PFSK-1 (cell line): ENCODE results near the gene RPE65.
A peak's percentile ranks its signal among the peaks of the same experiment; 100 is the strongest.

Source experiments
- FOXP2 ChIP-seq: optimal IDR thresholded peaks from 2 replicates; pipeline ENCODE3; 2011; ENCODE audit warnings: borderline replicate concordance, control low read depth, inconsistent platforms; ENCODE audit not compliant: insufficient read depth; ENCODE audit errors: extremely low read length, extremely low read depth
- POLR2AphosphoS5 ChIP-seq: IDR thresholded peaks from 2 replicates; pipeline ENCODE4 v1.6.1; 2012; ENCODE audit warnings: low read depth, mild to moderate bottlenecking, control low read depth, low read length, moderate library complexity
- SIN3A ChIP-seq: IDR thresholded peaks from 2 replicates; pipeline ENCODE4 v1.6.1; 2012; ENCODE audit warnings: mild to moderate bottlenecking, low read length, moderate library complexity, borderline replicate concordance; ENCODE audit not compliant: insufficient read depth
- TAF1 ChIP-seq: IDR thresholded peaks from 2 replicates; pipeline ENCODE4 v1.6.1; 2012; ENCODE audit warnings: low read length, control low read depth, borderline replicate concordance; ENCODE audit not compliant: insufficient read depth
- TF ChIP-seq, protein P1 (sequence below), 2 experiments: IDR thresholded peaks; 2 replicates each; pipeline versions ENCODE4 v1.6.1 to v1.8.0; 2011 to 2012; ENCODE audit warnings: low read depth in 2 of 2, low read length in 2 of 2, control low read depth in 1 of 2, inconsistent platforms in 1 of 2, mild to moderate bottlenecking in 1 of 2, moderate library complexity in 1 of 2; ENCODE audit not compliant: insufficient read depth in 1 of 2

Gene RPE65

DNA sequence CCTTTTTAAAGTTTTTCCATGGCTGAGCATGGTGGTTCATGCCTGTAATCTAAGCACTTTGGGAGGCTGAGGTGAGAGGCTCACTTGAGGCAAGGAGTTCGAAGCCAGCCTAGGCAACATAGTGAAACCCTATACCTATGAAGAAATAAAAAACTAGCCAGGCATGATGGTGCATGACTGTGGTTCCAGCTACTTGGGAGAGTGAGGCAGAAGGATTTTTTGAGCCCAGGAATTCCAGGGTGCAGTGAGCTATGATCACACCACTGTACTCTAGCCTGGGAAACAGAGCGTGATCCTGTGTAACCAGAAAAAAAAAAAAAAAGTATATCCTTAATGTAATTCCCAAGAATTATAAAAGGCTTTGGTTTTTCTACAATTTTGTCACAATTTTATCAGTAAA lies 29.7 kb upstream of the RPE65 start:
- TF ChIP-seq, protein P1, sequence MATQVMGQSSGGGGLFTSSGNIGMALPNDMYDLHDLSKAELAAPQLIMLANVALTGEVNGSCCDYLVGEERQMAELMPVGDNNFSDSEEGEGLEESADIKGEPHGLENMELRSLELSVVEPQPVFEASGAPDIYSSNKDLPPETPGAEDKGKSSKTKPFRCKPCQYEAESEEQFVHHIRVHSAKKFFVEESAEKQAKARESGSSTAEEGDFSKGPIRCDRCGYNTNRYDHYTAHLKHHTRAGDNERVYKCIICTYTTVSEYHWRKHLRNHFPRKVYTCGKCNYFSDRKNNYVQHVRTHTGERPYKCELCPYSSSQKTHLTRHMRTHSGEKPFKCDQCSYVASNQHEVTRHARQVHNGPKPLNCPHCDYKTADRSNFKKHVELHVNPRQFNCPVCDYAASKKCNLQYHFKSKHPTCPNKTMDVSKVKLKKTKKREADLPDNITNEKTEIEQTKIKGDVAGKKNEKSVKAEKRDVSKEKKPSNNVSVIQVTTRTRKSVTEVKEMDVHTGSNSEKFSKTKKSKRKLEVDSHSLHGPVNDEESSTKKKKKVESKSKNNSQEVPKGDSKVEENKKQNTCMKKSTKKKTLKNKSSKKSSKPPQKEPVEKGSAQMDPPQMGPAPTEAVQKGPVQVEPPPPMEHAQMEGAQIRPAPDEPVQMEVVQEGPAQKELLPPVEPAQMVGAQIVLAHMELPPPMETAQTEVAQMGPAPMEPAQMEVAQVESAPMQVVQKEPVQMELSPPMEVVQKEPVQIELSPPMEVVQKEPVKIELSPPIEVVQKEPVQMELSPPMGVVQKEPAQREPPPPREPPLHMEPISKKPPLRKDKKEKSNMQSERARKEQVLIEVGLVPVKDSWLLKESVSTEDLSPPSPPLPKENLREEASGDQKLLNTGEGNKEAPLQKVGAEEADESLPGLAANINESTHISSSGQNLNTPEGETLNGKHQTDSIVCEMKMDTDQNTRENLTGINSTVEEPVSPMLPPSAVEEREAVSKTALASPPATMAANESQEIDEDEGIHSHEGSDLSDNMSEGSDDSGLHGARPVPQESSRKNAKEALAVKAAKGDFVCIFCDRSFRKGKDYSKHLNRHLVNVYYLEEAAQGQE (IDR thresholded peaks at IDR 0.05; ENCODE audit: insufficient read depth in 1 of 2, low read depth in 2 of 2, low read length in 2 of 2), result no peak
- TF ChIP-seq FOXP2, result no peak
- TF ChIP-seq POLR2AphosphoS5, result no peak
- TF ChIP-seq SIN3A, result no peak
- TF ChIP-seq TAF1, result no peak

DNA sequence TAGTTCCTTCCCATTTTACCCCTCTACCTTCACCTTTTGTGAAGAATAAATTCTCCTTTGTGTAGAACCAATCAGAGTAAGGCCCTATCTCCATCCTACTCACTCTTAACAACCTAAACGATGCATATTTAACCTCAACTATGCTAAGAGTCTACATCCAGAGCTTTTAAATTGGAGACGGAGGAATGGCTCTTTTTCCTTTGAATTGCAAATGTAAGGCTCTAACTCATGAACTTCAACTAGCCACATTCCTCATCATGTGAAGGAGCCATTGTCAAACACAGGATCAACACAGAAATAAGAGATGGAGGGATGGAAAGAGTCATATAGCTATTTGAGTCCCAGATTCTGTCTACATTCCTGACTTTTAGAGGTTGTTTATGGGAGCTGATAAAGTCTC lies 28.9 kb upstream of the RPE65 start:
- TF ChIP-seq, protein P1 (IDR thresholded peaks at IDR 0.05; ENCODE audit: insufficient read depth in 1 of 2, low read depth in 2 of 2, low read length in 2 of 2), result no peak
- no peak for TF ChIP-seq TAF1
- no peak for TF ChIP-seq SIN3A
- TF ChIP-seq FOXP2, result no peak
- no peak for TF ChIP-seq POLR2AphosphoS5

DNA sequence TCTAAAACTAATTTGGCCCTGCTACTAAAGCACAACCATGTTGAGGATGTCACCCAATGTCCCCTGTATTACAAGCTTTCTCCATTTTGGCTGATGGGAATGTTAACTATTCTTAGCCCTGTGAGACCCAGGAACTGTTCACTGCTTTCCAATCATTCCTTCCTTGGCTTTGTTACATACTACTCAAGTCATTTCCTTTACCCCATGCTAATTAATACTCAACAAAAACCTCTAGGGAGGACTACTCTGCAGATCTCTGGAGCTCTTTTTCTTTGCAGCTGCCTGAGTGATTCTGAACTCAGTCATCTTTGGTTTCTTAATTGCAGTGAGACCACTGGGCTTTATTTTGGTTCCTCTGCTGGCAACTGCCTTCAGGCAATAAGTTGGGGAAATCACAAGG lies 23.3 kb upstream of the RPE65 start:
- TF ChIP-seq POLR2AphosphoS5 (peak; percentile 33; the same call in 1 of the 2 replicates), TAF1 (no peak)

DNA sequence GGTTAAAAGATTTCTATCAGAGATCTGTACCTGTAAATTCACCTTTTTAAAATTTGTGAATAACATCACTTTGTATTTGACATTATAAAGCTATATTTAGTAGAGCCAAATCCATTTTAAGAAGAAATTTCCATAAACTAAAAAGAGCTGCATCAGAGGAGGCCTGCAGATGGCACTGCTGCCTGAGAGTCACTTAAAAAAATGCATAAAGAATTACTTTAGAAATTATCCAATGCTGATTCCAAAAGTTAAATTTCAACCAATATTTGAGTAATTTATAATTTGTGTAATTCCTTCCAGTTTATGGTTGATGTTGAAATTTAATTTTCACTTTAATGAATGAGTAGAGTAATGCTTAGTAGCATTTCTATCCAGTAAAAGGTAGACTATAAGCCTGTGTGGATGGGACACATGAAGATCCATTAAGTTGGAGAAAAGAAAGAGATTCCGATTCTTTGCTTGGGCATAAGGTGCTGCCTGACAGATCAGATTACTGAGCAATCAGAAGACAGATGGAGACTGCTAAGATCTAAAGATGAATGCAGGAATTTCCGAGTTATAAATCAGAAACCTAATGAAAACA lies 20.7 kb upstream of the RPE65 start:
- TF ChIP-seq POLR2AphosphoS5, result no peak
- TF ChIP-seq TAF1, result no peak
- TF ChIP-seq SIN3A, result no peak
- TF ChIP-seq, protein P1 (IDR thresholded peaks at IDR 0.05; ENCODE audit: insufficient read depth in 1 of 2, low read depth in 2 of 2, low read length in 2 of 2), result no peak
- TF ChIP-seq FOXP2, result no peak

DNA sequence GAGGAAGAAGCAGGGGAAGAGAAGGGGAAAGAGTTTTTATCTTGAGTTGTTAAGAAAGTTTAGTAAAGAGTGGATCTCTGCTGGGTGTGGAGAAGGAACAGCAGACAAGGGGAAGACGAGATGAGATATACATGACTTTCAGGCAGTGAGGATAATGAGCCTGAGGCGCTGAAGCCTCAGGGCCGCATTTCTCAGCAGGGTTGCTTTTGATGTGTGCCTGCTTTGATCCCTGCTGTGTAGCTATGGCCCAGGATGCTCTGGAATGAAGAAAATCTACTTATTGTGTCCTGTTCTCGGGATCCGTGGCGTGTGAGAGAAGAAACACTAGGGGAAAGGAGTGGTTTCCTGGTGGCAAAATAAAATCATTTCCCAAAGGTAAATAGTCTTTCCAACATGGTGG lies 15.1 kb upstream of the RPE65 start:
- TF ChIP-seq TAF1, result no peak
- TF ChIP-seq FOXP2, result no peak
- TF ChIP-seq, protein P1 (IDR thresholded peaks at IDR 0.05; ENCODE audit: insufficient read depth in 1 of 2, low read depth in 2 of 2, low read length in 2 of 2), result no peak
- TF ChIP-seq SIN3A, result no peak
- no peak for TF ChIP-seq POLR2AphosphoS5
